Measurements from ENCODE around the gene KLHL29.

- TF ChIP-seq TAF1 (IDR thresholded peaks at IDR 0.05; ENCODE audit: low read depth) = no peak
- TF ChIP-seq CREB1 (IDR thresholded peaks at IDR 0.05; ENCODE audit: low read depth) = no peak
- no peak for TF ChIP-seq FOXM1 (IDR thresholded peaks at IDR 0.05; ENCODE audit: borderline replicate concordance, low read depth)
- TF ChIP-seq TEAD4 (IDR thresholded peaks at IDR 0.05) = no peak
- no peak for TF ChIP-seq CEBPB (IDR thresholded peaks at IDR 0.05)
- TF ChIP-seq, protein P1, sequence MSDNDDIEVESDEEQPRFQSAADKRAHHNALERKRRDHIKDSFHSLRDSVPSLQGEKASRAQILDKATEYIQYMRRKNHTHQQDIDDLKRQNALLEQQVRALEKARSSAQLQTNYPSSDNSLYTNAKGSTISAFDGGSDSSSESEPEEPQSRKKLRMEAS (IDR thresholded peaks at IDR 0.05) = no peak
Observed at GRCh38 chr2:23554054-23554697, 169.2 kb downstream of the KLHL29 start.

All from Ishikawa (cell line).